ENCODE measurements around the gene MYB. TPM values are rescaled to one million over a fixed set of nuclear protein-coding genes. Genes with fewer than 3 reads are reported as not detected.

The MYB gene
- total and polyA plus RNA-seq, 2 of the 4 experiments (the other 2 are of a cell fraction), result 0.44 to 0.90 TPM

- Histone ChIP-seq H2AK9ac (replicated peaks; ENCODE audit: low read depth, low read length, poor library complexity) (no peak overlapping the region), H4K8ac (ENCODE audit: low read depth in 2 of 2, low read length in 2 of 2) (no peak overlapping the region), H4K5ac (ENCODE audit: low read depth, low read length) (no peak overlapping the region), H2AFZ (replicated peaks; ENCODE audit: low read length, poor library complexity) (no peak overlapping the region), H3K9me3 (ENCODE audit: control insufficient read depth, insufficient read depth, low read length) (no peaks in the 10 kb centered on the region), H4K91ac (ENCODE audit: insufficient read depth, low read depth, low read length) (no peak overlapping the region), H2BK20ac (ENCODE audit: low read depth, low read length) (no peak overlapping the region), H2BK120ac (ENCODE audit: low read depth, low read length) (no peak overlapping the region), H3K9ac (ENCODE audit: low read depth, low read length) (no peak overlapping the region), H3K18ac (ENCODE audit: low read depth, low read length) (no peak overlapping the region), H3K79me1 (ENCODE audit: low read depth in 1 of 2, low read length in 2 of 2) (no peaks in the 10 kb centered on the region), H3K14ac (replicated peaks; ENCODE audit: low read depth, low read length) (no peak overlapping the region), H3K4me1 (ENCODE audit: control insufficient read depth, insufficient read depth, low read length) (no peaks in the 10 kb centered on the region), H3K4ac (ENCODE audit: low read depth, low read length) (no peak overlapping the region), H4K20me1 (ENCODE audit: insufficient read depth, low read length) (no peaks in the 10 kb centered on the region), H2BK15ac (ENCODE audit: low read depth, low read length) (no peak overlapping the region), H3K9me1 (ENCODE audit: insufficient read depth, low read length) (no peaks in the 10 kb centered on the region), H3K23ac (ENCODE audit: low read depth, low read length) (no peak overlapping the region), H2BK5ac (ENCODE audit: low read depth, low read length, poor library complexity, severe bottlenecking) (no peak overlapping the region), H3K36me3 (ENCODE audit: control insufficient read depth, insufficient read depth, low read length) (no peaks in the 10 kb centered on the region), H3K4me2 (ENCODE audit: low read depth, low read length) (no peak overlapping the region), H3K4me3 (ENCODE audit: insufficient read depth, low read depth, low read length) (no peak overlapping the region), H3K27ac (ENCODE audit: insufficient read depth, low read length) (no peak overlapping the region), H2AK5ac (ENCODE audit: low read depth, low read length) (no peak overlapping the region), H3K27me3 (ENCODE audit: control insufficient read depth, insufficient read depth, low read length) (peaks cover 11% of the 10 kb centered on the region), H3K56ac (ENCODE audit: extremely low read depth, insufficient read depth, low read length) (no peak overlapping the region)
- in situ Hi-C loops (cut with MboI; ENCODE audit: low sequenced_read_pairs), result no loop called here
- WGBS, 2 experiments (ENCODE audit: extremely low coverage in 2 of 2, insufficient read length in 1 of 2), result no CpG with 5 or more reads among the region's 2 CpGs
- intact Hi-C loops (cut with micrococcal nuclease), result no loop called here
- BruUV-seq (replicated peaks), result no TSS peak
- DNase-seq (no peak), ATAC-seq (ENCODE audit: low read depth) (no peak)
- ChIA-PET POLR2A (ENCODE audit: unreplicated experiment) (no interaction called here), CTCF (no interaction called here)
- dilution Hi-C loops (cut with HindIII; ENCODE audit: low sequenced_read_pairs, unreplicated experiment), result no loop called here
- TF ChIP-seq POLR2A (IDR thresholded peaks at IDR 0.05; ENCODE audit: low read depth, low read length), result no peak
- no peak for TF ChIP-seq MAZ (IDR thresholded peaks at IDR 0.05; ENCODE audit: borderline replicate concordance, low read depth, low read length)
Observed at GRCh38 chr6:135188718-135189117, 7.6 kb downstream of the MYB start.

Measured in IMR-90 (cell line).